NCI-H128 (cell line): ENCODE data around the gene ASB8.

Experiments
- DNase-seq: peaks from one replicate; lab custom pipeline; 2025; ENCODE audit not compliant: unreplicated experiment; lab: John Stamatoyannopoulos, UW

The ASB8 gene

DNA sequence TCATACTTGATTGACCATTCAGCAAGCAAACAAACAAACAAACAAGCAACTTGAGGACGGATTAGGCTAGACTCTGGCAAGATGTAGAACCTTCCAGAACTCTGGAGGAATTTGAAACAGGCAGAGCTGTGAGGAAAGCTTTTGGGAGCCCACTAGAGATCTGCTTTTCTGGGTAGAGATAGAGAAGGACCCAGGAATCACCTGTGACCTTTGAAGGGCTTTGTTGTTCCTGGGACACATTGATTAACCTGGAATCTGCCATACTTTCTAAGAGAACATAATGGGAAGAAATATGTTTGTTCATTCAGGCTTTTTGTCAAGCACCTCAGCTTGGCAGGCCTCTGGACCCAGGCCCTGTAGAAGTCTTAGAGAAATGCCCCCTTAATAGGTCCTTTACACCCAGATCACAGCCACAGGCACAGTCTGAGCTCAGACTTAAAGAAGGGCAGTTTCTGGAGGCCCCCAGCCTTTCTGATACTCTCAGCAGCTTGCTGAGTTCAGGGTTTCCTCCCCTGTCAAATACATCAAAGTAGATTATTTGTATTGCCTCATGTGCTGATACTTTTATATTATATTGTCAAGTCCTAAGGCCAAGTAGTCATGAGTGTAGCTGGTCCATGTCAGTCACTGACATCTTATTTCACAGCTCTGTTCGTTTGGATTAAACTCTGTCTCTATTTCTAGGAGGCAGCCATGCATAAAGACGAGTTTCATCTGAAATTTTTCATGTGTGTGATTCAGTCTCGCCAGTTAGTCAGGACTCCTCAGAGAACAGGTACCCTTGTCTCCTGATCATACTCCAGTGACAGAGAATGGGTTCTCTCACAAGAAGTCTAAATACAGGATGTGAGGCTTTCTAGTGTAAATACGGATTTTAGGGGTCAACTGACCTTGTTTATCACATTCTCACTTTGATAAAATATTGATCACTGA lies 50.4 kb downstream of the ASB8 start:
- DNase-seq = no peak

DNA sequence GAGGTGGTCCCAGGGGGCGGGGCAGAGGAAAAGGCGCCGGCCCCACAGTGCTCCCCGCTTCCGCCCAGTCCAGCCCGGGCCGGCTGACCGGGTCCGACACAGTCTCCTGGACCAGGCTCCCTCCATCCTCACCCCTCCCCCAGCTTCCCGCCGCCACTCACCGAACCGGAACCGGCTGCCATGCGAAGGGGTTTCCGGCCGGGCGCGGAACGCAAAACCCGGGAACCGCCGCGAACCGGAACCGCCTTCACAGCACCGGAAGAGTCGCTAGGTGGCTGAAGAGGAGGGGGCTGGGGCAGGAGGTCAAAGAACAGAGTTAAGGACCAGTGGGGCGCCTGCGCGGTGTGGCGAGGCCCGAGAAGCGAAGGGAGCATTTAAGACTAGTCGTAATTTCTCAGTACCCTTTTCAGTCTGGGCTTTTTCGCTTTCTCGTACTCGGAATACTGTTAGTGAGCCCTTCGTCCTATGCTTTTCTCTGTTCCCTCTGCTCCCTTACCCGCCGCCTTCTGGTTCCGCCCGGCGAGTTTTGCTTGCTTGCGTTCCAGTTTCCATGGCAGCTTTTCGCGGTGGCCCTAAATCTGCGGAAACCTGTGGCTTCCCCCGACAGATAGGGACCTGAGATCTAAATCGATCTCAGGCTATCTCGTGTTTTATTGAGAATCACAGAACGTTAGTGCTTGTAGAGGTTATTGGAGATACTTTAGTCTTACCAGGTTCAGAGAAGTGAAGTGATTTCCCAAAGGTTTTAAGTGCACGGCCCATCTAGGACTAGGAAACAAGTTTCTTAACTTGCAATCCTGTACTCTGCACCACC lies 51.2 kb downstream of the ASB8 start, which contains the start of gene SENP1:
SENP1 (minus strand) TSS at position 213 of the 814 bp plus-strand sequence. CDS start 4,607 bp downstream, outside the sequence.
- DNase-seq = peak; percentile 83

DNA sequence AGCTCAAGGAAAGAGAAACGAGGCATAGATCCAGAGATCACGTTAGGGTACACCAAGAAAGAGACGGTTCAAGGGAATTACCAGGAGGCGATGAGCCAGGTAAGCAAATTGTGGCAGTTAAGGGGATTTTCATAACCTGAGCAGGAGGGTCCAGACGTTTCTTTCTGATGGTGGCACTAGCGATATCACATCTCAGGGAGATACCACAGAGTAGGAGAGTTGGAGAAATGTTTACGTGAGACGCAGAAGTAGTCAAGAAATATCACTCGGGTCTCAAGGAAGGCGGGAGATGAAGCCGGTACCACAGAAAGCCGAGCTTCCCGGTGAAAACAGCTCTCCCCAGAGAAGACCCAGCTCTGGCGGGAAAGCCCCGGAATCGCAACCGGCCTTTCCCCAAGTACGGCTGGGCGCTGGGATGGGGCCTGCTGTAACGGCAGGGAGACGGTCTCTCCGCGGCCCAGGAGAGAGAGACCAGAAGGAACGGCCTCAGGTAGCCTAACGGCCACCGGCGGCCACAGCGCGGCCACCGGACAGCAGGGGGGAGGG lies 51.9 kb downstream of the ASB8 start:
- no peak for DNase-seq

DNA sequence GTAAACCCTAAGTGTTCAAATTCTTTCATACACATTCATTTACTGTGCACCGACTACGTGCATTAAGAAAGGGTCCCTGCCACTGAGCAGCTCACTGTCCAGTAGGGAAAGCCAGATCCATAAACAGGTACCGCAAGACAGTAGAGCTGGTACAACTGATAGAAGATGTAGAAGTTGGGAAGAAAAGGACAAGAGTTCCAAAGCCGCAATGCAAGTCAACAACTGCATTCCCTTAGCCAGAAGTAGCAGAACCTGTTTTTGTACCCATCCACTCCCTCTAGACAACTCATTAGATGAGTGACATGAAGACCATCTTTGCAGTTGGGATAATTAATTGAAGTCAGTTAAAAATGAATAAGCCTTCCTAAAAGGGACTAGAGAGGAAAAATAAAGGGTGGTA lies 52.8 kb downstream of the ASB8 start:
- DNase-seq = no peak
